Muscle of arm (tissue), 12 donors: ENCODE data around the gene TLX1. TPM values are rescaled to one million over a fixed set of nuclear protein-coding genes. Genes with fewer than 3 reads are reported as not detected.
"Not testable (repeated sequence)": the region's sequence is repeated elsewhere in the genome, so short reads cannot be mapped to it uniquely, and the experiment has no call there.

ENCODE experiments used
- DNase-seq: peaks from one replicate; pipeline ENCODE4 v3.0.0-alpha.2; 2013
- polyA plus RNA-seq, 12 donors: library from polyadenylated mRNA; unstranded; fragments of 120-200 nt; gene quantifications; one replicate each; pipeline ENCODE4 v1.2.1, GENCODE V29; 2013; ENCODE audit not compliant: insufficient read length in 12 of 12

Gene TLX1
- polyA plus RNA-seq, 12 donors = not detected

DNA sequence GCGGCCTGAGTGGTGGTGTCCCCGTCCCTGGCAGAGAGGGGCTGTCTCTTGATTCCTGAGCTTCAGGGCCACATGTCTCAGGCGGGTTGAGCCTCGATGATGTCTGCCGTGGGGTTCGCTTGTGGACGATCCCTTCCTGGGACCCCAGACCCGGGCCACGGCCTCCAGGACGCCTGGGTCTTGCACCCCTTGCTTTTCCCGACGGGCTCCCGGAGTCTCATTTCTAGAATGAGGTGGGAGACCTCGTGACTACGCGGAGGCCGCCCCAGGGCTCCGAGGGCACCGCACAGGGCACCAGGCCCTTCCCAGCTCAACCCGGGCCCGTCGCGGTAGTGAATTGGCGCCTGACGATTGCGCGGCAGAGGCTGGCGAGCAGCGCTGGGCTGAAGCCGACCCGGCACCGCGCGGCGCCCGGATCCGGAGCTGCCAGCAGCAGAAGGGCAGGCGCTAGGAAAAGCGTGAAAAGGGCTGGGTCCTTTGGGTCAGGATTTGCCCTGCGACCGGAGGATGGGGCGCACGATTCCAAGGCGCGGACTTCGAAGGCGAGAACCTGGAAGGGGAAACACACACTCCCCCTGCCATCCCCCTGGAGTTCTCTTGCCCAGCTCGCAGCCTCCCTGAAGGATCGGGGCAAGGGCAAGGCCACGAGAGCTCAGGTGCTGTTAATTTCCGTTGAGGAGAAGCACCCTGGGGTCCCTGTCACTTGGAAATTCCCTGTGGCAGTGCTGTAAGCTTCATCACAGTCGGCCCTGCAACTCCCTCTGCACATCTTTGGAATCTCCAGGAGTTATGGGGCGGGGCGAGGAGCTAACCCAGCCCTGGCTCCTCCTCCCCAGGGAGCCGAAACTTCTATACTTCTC, 15.5 kb downstream of the TLX1 start:
- DNase-seq = no peak

DNA sequence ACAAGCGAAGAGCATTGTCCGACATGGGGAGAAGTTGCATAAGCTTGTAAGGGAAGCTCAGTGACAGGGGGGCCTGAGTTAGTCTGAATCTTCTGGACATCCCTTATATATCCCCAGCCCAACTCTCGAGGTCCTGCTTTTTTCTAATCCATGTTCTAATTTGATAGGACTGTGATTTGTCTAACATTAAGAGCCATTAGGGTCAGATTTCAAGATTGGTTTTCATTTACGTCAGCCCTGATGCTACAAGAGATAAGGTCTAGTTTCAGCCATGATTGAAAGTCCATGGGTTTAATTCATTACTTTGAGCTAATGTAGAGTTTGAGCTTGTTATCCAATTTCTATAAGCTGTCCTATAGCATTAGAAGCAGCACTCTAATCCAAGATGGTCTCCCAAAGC, 20.3 kb downstream of the TLX1 start:
- DNase-seq = no peak

DNA sequence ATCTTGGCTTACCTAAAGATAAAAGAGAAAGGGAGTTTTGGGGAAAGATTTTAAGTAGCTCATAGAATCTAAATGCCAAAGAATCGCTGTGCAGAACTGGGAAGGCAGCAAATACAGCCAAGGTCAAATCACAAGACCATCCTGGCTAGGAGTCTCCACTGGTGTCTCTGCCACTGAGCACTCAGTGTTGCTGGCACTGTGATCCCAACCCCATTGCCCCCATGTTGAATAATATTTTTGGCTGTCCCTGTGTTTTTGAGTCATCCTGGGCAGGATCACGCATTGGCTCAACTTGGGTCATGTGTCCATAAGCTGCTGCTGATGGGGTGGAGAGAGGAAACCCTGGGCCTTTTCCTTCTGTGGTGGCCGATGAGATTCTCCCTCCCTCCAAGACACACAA, 21.2 kb downstream of the TLX1 start:
- DNase-seq = no peak

DNA sequence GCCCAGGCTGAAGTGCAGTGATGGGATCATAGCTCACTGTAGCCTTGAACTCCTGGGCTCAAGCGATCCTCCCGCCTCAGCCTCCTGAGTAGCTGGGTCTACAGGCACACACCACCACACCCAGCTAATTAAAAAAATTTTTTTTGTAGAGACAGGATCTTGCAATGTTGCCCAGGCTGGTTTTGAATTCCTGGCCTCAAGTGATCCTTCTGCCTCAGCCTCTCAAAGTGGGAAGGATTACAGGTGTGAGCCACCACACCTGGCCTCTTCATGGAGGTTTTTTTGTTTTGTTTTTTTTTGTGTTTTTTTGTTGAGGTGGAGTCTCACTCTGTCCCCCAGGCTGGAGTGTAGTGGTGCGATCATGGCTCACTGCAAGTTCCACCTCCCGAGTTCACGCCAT, 23.4 kb downstream of the TLX1 start:
- DNase-seq = not testable (repeated sequence)

DNA sequence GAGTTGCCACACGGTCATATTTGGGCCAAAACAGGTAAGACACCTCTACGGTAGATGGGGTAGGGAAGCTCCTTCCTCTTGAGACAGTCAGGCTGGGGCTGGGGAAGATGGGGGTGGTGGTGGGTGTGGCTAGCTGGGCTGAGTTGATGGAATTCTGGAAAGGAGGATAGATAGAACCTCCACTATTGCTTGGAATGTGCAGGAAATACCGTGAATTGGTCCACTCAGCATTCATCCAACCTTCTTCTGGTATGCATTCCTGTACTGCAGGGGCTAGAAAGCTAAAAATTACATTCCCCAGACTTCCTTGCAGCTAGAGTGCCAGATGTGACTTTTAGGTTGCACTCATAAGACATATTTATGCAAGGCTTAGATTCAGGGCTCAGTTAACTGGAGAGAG, 24.8 kb downstream of the TLX1 start:
- no peak for DNase-seq

DNA sequence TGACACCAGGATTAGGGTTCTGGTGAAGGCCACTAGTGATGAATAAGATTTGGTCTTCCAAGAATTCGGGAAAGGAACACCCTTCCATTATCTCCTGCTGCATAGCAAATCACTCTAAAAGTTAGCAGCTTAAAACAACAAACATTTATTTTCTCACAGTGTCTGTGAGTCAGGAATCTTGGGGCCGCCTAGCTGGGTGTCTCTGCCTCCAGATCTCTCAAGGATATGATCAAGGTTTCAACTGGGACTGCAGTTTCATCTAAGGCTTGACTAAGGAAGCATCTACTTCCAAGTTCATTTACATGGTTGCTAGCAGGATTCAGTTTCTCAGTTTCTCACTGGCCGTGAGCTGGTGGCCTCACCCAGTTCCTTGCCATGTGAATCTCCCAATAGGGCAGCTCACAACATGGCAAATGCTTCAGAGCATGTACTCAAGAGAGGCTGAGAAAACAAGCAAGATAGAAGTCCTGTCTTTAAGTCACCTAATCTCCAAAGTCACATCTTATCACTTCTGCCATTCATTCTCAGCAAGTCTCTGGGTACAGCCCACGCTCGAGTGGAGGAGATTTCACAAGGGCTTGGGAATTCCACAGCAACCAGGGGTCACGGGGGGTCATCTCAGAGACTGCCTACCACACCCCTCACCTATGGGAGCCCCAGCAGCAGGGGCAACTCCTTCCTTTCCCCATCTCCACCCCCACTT, 26.8 kb downstream of the TLX1 start:
- no peak for DNase-seq

DNA sequence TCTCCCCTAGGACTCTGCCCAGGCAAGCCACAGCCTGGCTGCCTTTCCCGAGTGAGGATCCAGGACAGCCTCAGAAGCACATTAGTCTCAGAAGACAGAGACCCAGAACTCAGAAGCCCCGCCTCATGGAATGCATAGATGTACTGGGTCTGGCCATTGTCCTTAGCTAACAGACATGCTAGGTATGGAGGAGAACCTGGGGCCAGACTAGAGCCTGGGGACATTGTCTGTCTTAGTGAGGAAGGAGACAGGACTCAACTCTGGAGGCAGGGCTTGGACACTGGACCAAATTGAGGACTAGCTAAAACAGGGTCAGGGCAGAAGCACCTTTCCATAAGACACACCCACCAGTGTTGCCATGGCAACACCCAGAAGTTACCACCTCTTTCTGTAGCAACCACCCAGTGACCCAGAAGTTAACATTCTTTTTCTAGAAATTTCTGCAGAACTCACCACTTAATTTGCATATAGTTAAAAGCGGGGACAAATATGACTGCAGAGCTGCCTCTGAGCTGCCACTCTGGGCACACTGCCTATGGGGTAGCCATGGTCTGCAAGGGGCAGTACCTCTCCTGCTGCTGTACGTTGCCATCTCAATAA, 27.5 kb downstream of the TLX1 start:
- DNase-seq = no peak

DNA sequence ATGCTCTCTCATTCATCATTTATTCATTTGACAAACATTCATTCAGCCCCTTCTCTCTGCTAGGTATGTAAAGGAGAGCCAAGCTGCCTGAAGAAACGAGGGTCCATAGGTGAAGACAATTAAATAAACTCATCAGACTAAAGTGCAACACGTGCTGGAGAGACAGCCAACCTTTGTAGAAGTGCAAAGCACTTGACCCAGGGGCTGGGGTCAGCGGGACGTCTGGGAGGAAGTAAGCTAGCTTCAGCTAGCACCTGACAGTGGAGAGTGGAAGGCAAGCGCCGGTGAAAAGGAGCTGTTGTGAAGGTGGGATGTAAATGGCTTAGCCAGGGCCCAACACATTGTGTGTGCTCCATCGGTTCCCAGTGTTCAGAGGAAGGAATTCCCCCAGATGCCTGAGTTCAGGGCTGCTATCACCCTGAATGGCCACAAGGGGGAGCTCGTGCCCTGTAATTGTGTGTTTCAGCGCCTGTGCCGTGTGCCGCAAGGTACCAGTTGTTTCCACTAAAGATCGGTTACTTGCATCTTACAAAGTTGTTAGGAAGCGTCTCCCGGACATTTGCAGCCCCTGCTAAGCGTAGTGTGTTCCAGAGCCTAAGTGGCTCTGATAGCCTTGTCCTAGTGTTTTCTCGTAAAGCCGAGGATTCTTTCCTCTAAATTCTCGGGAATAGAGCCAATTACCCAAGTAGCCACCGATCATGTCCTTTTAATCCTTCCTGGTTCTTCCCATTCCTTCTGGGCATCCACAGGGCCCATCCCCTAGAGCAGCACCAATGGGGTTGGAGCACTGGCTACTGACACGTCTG, 30.6 kb downstream of the TLX1 start:
- DNase-seq = peak; percentile 78

DNA sequence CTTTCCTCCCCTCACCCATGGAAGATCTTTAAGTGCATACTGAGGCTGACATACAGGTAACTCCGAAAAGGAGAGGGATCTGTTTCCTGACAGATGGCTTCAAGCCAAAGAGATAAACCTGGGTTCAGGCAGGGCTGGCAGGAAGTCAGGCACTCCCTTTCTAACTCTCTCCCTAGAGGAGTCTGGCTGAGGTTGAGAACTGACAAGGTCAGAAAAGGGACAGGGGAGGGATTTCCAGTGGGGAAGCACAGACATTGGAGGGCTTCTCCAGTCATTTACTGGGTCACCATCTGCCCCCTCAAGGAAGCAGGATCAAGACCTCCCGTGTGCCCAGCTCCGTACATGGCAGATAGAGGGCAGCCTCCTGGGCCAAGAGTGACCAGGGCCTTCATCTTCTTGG, 31.6 kb downstream of the TLX1 start:
- DNase-seq = no peak

DNA sequence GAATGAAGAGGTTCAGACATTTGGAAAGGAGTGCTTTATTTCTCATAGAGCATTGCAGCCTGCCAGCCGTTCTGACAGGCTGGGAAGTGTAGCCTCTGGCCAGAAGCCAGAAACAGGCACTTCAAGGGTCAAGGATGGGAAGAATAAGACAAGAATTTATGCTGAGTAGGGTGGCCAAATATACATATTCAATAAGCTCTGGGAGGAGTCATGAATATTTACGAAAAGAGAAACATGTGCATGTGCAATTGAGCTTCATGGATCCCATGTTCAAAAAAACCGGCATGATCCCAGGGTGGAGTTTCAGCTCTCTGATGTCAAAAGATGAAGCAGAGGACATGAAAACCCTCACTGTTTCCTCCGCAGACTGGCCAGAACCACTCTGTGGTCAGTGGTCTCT, 32.9 kb downstream of the TLX1 start:
- DNase-seq = no peak

DNA sequence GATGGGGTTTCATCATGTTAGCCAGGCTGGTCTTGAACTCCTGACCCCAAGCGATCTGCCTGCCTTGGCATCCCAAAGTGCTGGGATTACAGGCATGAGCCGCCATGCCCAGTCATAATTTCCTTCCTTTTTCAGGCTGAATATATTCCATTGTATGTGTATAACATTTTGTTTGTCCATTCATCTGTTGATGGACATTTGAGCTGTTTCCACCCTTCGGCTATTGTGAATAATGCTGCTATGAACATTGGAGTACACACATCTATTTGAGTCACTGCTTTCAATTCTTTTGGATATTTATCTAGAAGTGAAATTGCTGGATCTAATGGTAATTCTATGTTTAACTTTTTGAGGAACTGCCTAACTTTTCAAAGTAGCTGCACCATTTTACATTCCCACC, 34.6 kb downstream of the TLX1 start:
- no peak for DNase-seq

DNA sequence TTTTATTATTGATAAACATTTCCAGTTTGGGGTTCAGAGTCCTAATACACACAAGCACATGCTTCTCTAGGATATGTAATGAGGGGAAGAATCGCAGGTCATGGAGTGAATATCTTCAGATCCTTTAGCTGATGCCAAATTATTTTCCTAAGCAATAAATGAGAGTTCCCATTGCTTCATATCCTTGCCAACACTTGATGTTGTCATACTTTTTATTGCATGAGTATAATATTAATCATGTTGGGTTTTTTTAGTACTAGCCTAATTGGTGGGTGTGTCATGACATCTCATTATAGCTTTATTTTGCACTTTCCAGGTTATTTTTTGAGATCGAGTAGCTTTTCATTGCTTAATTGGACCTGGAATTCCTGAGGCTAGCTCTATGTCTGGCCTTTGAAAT, 35.3 kb downstream of the TLX1 start:
- DNase-seq = no peak

DNA sequence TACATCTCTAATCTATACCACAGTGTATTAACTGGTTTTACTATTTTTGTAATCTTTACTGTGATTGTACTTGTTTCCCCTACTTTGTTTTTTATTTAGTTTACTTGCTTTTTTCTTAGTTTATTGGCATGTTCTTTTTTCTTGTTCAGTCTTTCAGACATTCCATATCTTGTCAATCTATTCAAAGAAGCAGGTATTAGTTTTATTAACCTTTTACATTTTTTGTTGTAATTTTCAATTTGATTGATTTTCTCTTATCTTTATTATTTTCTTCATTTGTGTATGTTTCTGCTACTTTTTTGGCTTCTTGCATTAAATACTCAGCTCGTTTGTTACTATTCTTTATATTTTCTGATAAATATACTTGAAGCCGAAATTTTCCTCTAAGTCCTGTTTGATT, 41.6 kb downstream of the TLX1 start:
- no peak for DNase-seq

DNA sequence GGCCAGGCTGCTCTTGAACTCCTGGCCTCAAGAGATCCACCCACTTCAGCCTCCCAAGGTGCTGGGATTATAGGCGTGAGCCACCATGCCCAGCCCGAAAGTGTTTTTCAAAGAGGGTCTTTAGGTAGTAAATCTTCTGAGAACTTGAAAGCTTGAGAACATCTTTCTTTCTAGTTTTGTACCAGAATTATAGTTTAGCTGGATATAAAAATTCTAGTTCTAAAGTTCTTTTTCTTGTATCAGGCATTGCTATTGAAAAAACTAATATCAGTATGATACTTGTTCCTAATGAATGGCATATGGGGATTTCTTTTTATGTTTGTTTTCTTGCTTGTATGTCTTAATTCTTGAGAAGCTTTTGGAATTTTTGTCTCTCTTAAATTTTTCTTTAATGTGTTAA, 43.2 kb downstream of the TLX1 start:
- DNase-seq = no peak

DNA sequence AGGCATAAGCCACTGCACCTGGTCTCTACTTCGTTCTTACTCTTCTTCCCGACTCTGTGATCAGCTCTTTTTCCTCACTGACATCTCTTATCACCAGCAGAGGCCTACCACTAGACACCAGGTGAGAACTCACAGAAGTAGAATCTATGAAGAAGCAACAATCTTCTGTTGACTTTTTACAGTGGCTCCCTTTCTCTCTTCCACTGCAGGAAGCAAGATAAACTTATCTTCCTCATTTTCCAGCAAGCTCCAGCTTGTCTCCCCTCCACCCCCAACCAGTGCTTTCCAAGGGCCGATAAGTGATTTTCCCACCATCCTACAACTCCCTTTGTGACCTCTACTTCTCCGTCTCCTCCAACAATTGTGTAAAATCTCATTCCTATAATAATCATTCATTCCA, 45.5 kb downstream of the TLX1 start:
- no peak for DNase-seq

DNA sequence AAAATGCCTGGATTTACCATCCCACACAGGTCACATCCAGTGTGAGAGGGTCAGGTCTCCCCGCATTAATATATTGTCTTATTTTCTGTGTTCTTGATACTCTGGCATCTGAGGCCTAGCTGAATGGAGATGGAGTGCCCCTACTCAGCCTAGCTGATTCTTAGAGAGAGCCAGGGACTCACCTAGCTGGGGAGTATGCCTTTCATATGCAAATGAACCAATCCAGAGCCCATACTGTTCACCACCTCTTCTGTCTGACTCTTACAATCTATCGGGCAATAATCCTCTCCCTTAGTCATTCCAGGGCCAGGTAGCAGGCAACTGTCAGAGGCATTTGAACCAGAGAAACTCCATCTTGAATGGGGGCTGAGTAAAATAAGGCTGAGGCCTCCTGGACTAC, 51.8 kb downstream of the TLX1 start:
- DNase-seq = no peak

DNA sequence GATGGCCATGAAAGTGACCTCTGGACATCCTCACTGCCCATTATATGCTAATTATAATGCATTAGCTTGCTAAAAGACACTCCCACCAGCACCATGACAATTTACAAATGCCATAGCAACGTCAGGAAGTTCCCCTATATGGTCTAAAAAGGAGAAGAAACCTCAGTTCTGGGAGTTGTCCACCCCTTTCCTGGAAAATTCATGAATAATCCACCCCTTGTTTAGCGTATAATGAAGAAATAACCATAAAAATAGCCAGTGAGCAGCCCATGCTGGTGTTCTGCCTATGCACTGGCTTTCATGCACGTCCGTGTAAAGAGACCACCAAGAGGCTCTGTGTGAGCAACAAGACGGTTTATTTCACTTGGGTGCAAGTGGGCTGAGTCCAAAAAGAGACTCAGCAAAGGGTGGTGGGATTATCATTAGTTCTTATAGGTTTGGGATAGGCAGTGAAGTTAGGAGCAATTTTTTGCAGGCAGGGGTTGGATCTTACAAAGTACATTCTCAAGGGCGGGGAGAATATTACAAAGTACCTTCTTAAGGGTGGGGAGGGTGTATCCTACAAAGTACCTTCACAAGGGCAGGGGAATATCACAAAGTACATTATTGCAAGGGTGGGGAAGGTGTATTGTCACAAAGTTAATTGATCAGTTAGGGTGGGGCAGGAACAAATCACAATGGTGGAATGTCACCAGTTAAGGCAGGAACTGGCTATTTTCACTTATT, 52.5 kb downstream of the TLX1 start:
- DNase-seq = no peak
